H1 (cell line): Measurements from ENCODE around the gene HADH. TPM values are rescaled to one million over a fixed set of nuclear protein-coding genes. Genes with fewer than 3 reads are reported as not detected.

Source experiments
- CTCF ChIA-PET: fragments of 300-600 bp; sonication (Branson Sonifier 250); formaldehyde crosslinking; loops from one replicate; lab custom pipeline; 2021; ENCODE audit not compliant: partially characterized antibody; lab: Charles Lee
- POLR2A ChIA-PET: fragments of 300-600 bp; sonication (Branson Sonifier 250); formaldehyde crosslinking; loops from one replicate; lab custom pipeline; 2021; ENCODE audit warnings: inconsistent platforms; ENCODE audit not compliant: partially characterized antibody; lab: Charles Lee
- DNase-seq, 2 experiments: peaks; one replicate each; pipeline versions ENCODE4 v3.0.0 to v3.0.0-alpha.2; 2010 to 2022; ENCODE audit warnings: low spot score in 2 of 2, low read depth in 1 of 2, mixed read lengths in 1 of 2
- FAIRE-seq: peaks from 2 replicates; lab custom pipeline; 2011; peaks lifted over from hg19 to GRCh38; lab: Jason Lieb, UNC
- H2AFZ ChIP-seq: 2 replicates; pipeline ENCODE4 v1.8.1; 2012; ENCODE audit warnings: low read length, inconsistent platforms
- H2AK5ac ChIP-seq: 2 replicates; pipeline ENCODE4 v1.6.1; 2013; ENCODE audit warnings: low read depth, low read length
- H2BK120ac ChIP-seq: replicated peaks from 2 replicates; pipeline ENCODE3; 2013; ENCODE audit warnings: low read depth, low read length, inconsistent platforms
- H2BK12ac ChIP-seq: 2 replicates; pipeline ENCODE4 v1.6.1; 2013; ENCODE audit warnings: low read depth, low read length
- H2BK15ac ChIP-seq: 2 replicates; pipeline ENCODE4 v1.6.1; 2013; ENCODE audit warnings: low read length
- H2BK20ac ChIP-seq: 2 replicates; pipeline ENCODE4 v1.6.1; 2013; ENCODE audit warnings: low read length
- H2BK5ac ChIP-seq: 2 replicates; pipeline ENCODE4 v1.6.1; 2013; ENCODE audit warnings: low read depth, low read length
- H3K14ac ChIP-seq: 2 replicates; pipeline ENCODE4 v1.6.1; 2013; ENCODE audit warnings: inconsistent platforms; ENCODE audit not compliant: insufficient read length
- H3K18ac ChIP-seq: 2 replicates; pipeline ENCODE4 v1.6.1; 2013; ENCODE audit warnings: low read length; ENCODE audit errors: extremely low read depth
- H3K23ac ChIP-seq: 2 replicates; pipeline ENCODE4 v1.6.1; 2013; ENCODE audit warnings: inconsistent platforms; ENCODE audit not compliant: insufficient read length
- H3K23me2 ChIP-seq: 2 replicates; pipeline ENCODE4 v1.6.1; 2013; ENCODE audit warnings: low read depth, low read length
- H3K27ac ChIP-seq: 2 replicates; pipeline ENCODE4 v1.6.1; 2011; ENCODE audit warnings: low read depth, low read length, inconsistent platforms
- H3K27me3 ChIP-seq, 4 experiments: replicated peaks in 1 of 4; 1 replicate in 1 of 4; 2 replicates in 3 of 4; pipeline versions ENCODE4 v1.6.1 to v1.8.1; 2011 to 2013; ENCODE audit warnings: low read length in 3 of 4, mild to moderate bottlenecking in 3 of 4, inconsistent platforms in 2 of 4, mixed read lengths in 2 of 4, moderate library complexity in 1 of 4; ENCODE audit not compliant: control insufficient read depth in 3 of 4, insufficient read depth in 3 of 4; ENCODE audit errors: extremely low read depth in 1 of 4
- H3K36me3 ChIP-seq, 4 experiments: 2 replicates each; pipeline versions ENCODE4 v1.6.1 to v1.8.1; 2011 to 2013; ENCODE audit warnings: mild to moderate bottlenecking in 4 of 4, low read length in 3 of 4, moderate library complexity in 2 of 4, control low read depth in 1 of 4, inconsistent platforms in 1 of 4; ENCODE audit not compliant: insufficient read depth in 4 of 4, control insufficient read depth in 2 of 4
- H3K4ac ChIP-seq: replicated peaks from 2 replicates; pipeline ENCODE3; 2013; ENCODE audit warnings: low read length, low read depth, mixed read lengths, inconsistent platforms; ENCODE audit not compliant: insufficient read length
- H3K4me1 ChIP-seq, 4 experiments: replicated peaks in 1 of 4; 1 replicate in 1 of 4; 2 replicates in 3 of 4; pipeline versions ENCODE4 v1.6.1 to v1.8.1; 2011 to 2013; ENCODE audit warnings: low read length in 3 of 4, inconsistent platforms in 2 of 4, mixed read lengths in 1 of 4; ENCODE audit not compliant: insufficient read depth in 4 of 4, control insufficient read depth in 3 of 4
- H3K4me2 ChIP-seq, 2 experiments: 2 replicates each; pipeline versions ENCODE4 v1.6.1 to v1.8.1; 2011 to 2013; ENCODE audit warnings: low read depth in 2 of 2, low read length in 2 of 2, control low read depth in 1 of 2, inconsistent platforms in 1 of 2, mild to moderate bottlenecking in 1 of 2; ENCODE audit not compliant: insufficient read depth in 1 of 2
- H3K4me3 ChIP-seq, 4 experiments: fragments of 200-600, 300-600 bp in 1 of 4; sonication (generic), shearing (Covaris generic), sonication (Bioruptor Twin) in 1 of 4; 2 replicates each; pipeline versions ENCODE4 v1.5.1 to v1.8.1; 2011 to 2016; ENCODE audit warnings: low read length in 4 of 4, low read depth in 3 of 4, control low read depth in 2 of 4, inconsistent platforms in 2 of 4, mild to moderate bottlenecking in 2 of 4, mixed read lengths in 1 of 4, moderate library complexity in 1 of 4; ENCODE audit not compliant: insufficient read depth in 2 of 4; ENCODE audit errors: extremely low read depth in 1 of 4
- H3K56ac ChIP-seq: replicated peaks from 2 replicates; pipeline ENCODE3; 2013; ENCODE audit warnings: low read depth, mild to moderate bottlenecking, mixed read lengths, low read length, inconsistent platforms; ENCODE audit not compliant: insufficient read length
- H3K79me1 ChIP-seq: 2 replicates; pipeline ENCODE4 v1.6.1; 2013; ENCODE audit warnings: low read depth, low read length, control low read depth
- H3K79me2 ChIP-seq, 2 experiments: 2 replicates each; pipeline versions ENCODE4 v1.6.1 to v1.8.1; 2012 to 2013; ENCODE audit warnings: low read length in 2 of 2, mild to moderate bottlenecking in 2 of 2, inconsistent platforms in 1 of 2; ENCODE audit not compliant: insufficient read depth in 2 of 2, control insufficient read depth in 1 of 2
- H3K9ac ChIP-seq, 4 experiments: replicated peaks in 1 of 4; 1 replicate in 1 of 4; 2 replicates in 3 of 4; pipeline versions ENCODE4 v1.6.1 to v1.8.1; 2011 to 2013; ENCODE audit warnings: low read depth in 3 of 4, low read length in 3 of 4, control low read depth in 2 of 4, mild to moderate bottlenecking in 2 of 4, moderate library complexity in 2 of 4, inconsistent platforms in 1 of 4; ENCODE audit errors: extremely low read depth in 1 of 4
- H3K9me3 ChIP-seq, 2 experiments: 2 replicates each; pipeline versions ENCODE4 v1.6.1 to v1.8.1; 2012 to 2013; ENCODE audit warnings: mild to moderate bottlenecking in 2 of 2, moderate library complexity in 2 of 2, control low read depth in 1 of 2, inconsistent platforms in 1 of 2, low read depth in 1 of 2, low read length in 1 of 2, mixed read lengths in 1 of 2; ENCODE audit not compliant: insufficient read depth in 2 of 2
- H4K20me1 ChIP-seq, 2 experiments: replicated peaks in 1 of 2; 2 replicates each; pipeline versions ENCODE3 to v1.8.1; 2011 to 2013; ENCODE audit warnings: inconsistent platforms in 2 of 2, low read length in 2 of 2, mild to moderate bottlenecking in 1 of 2; ENCODE audit not compliant: insufficient read depth in 2 of 2, control insufficient read depth in 1 of 2
- H4K5ac ChIP-seq: 2 replicates; pipeline ENCODE4 v1.6.1; 2013; ENCODE audit warnings: low read length, low read depth, mixed read lengths, inconsistent platforms; ENCODE audit not compliant: insufficient read length
- H4K8ac ChIP-seq: 2 replicates; pipeline ENCODE4 v1.8.0; 2013; ENCODE audit warnings: mild to moderate bottlenecking, moderate library complexity, low read length, inconsistent platforms; ENCODE audit not compliant: insufficient read depth; ENCODE audit errors: extremely low read depth
- H4K91ac ChIP-seq: replicated peaks from 2 replicates; pipeline ENCODE3; 2013; ENCODE audit warnings: low read length, mixed read lengths, inconsistent platforms; ENCODE audit not compliant: insufficient read length
- BACH1 ChIP-seq: IDR thresholded peaks from 2 replicates; pipeline ENCODE4 v1.6.1; 2012; ENCODE audit warnings: low read length, improper control_type of control experiment
- CHD1 ChIP-seq: IDR thresholded peaks from 2 replicates; pipeline ENCODE4 v1.6.1; 2012; ENCODE audit warnings: low read depth, low read length, improper control_type of control experiment
- CREB1 ChIP-seq: IDR thresholded peaks from 2 replicates; pipeline ENCODE4 v1.6.1; 2012; ENCODE audit warnings: inconsistent platforms
- CTBP2 ChIP-seq: IDR thresholded peaks from 2 replicates; pipeline ENCODE4 v1.7.0; 2011; ENCODE audit warnings: borderline replicate concordance, mild to moderate bottlenecking, moderate library complexity, mixed read lengths, low read length; ENCODE audit not compliant: insufficient read depth, insufficient read length
- E2F6 ChIP-seq: IDR thresholded peaks from 2 replicates; pipeline ENCODE4 v1.6.1; 2012; ENCODE audit warnings: inconsistent platforms
- EZH2 ChIP-seq: fragments of 200-600 bp; sonication (generic); IDR thresholded peaks from 2 replicates; pipeline ENCODE4 v1.7.1; 2012; ENCODE audit warnings: low read depth, mild to moderate bottlenecking, moderate library complexity, low read length, inconsistent platforms; ENCODE audit not compliant: severe bottlenecking
- GABPA ChIP-seq: IDR thresholded peaks from 2 replicates; pipeline ENCODE4 v1.6.1; 2011; ENCODE audit warnings: mild to moderate bottlenecking, low read length, moderate library complexity, borderline replicate concordance; ENCODE audit not compliant: insufficient read depth
- HDAC2 ChIP-seq, 2 experiments: fragments of 300-600 bp in 1 of 2; sonication (generic) in 1 of 2; IDR thresholded peaks; 2 replicates each; pipeline ENCODE4 v1.6.1; 2011 to 2012; ENCODE audit warnings: low read depth in 2 of 2, low read length in 2 of 2, mild to moderate bottlenecking in 2 of 2, moderate library complexity in 2 of 2, borderline replicate concordance in 1 of 2, inconsistent platforms in 1 of 2
- JUN ChIP-seq: IDR thresholded peaks from 2 replicates; pipeline ENCODE4 v1.6.1; 2011; ENCODE audit warnings: low read depth, mild to moderate bottlenecking, improper control_type of control experiment, low read length
- JUND ChIP-seq: IDR thresholded peaks from 2 replicates; pipeline ENCODE4 v1.6.1; 2011; ENCODE audit warnings: mild to moderate bottlenecking, improper control_type of control experiment, low read length
- POLR2A ChIP-seq, 2 experiments: IDR thresholded peaks; 1 replicate in 1 of 2; 2 replicates in 1 of 2; pipeline ENCODE4 v1.6.1; 2011; ENCODE audit warnings: low read depth in 2 of 2, low read length in 2 of 2, mild to moderate bottlenecking in 2 of 2; ENCODE audit errors: control extremely low read depth in 1 of 2
- POLR2AphosphoS5 ChIP-seq: IDR thresholded peaks from 2 replicates; pipeline ENCODE4 v1.6.1; 2011; ENCODE audit warnings: low read depth, low read length
- RFX5 ChIP-seq: IDR thresholded peaks from 2 replicates; pipeline ENCODE4 v1.6.1; 2011; ENCODE audit warnings: low read depth, low read length, improper control_type of control experiment, borderline replicate concordance
- SIX5 ChIP-seq: IDR thresholded peaks from 2 replicates; pipeline ENCODE4 v1.6.1; 2011; ENCODE audit warnings: mild to moderate bottlenecking, low read depth, low read length
- SP1 ChIP-seq: IDR thresholded peaks from 2 replicates; pipeline ENCODE4 v1.6.1; 2011; ENCODE audit warnings: low read depth, low read length
- TAF1 ChIP-seq: IDR thresholded peaks from 2 replicates; pipeline ENCODE4 v1.6.1; 2011; ENCODE audit warnings: mild to moderate bottlenecking, low read depth, low read length
- WGBS, 2 experiments: shearing (Covaris generic) in 1 of 2; methylation state at CpG; one replicate each; pipeline versions ENCODE4 v1.1.6 to v1.1.7; 2013 to 2015; ENCODE audit warnings: low lambda C conversion rate in 2 of 2, mixed read lengths in 2 of 2, inconsistent platforms in 1 of 2, low coverage in 1 of 2, missing lambda C conversion rate in 1 of 2; ENCODE audit not compliant: insufficient replicate concordance in 2 of 2, insufficient coverage in 1 of 2, insufficient read length in 1 of 2; ENCODE audit errors: extremely low coverage in 1 of 2, missing lambda C conversion rate in 1 of 2; 5-methylcytosine and 5-hydroxymethylcytosine counted together
- polyA plus RNA-seq, 7 experiments: library from polyadenylated mRNA; depleted of rRNA in 3 of 7; stranded (reverse) in 5 of 7; unstranded in 2 of 7; fragments of >200 nt in 5 of 7; fragments of 200-250 nt in 2 of 7; gene quantifications; 1 replicate in 5 of 7; 2 replicates in 1 of 7; 4 replicates in 1 of 7; pipeline versions ENCODE4 v1.2.1 to v1.2.3, GENCODE V29; 2011 to 2013; ENCODE audit warnings: missing spikeins in 2 of 7, mixed read lengths in 2 of 7
- total RNA-seq: library from RNA; stranded (reverse); fragmentation: NEBNext Ultra II Directional; extraction: Animal tissue kit (Norgen Biotek cat#: 25700); gene quantifications from 2 replicates; pipeline ENCODE4 v1.2.1, GENCODE V29; 2021

HADH gene
- total and polyA plus RNA-seq, 2 of the 8 experiments (the other 6 are each of a cell fraction or from before 2014, with no cell fraction given): 47.5 to 54.4 TPM

GRCh38 chr4:107956011-107956410, 33.7 kb upstream of the HADH start:
- Histone ChIP-seq H3K9ac (no peak overlapping the region), H3K23me2 (no peaks in the 10 kb centered on the region), H3K27ac (no peak overlapping the region), H4K5ac (no peak overlapping the region), H3K79me1 (no peaks in the 10 kb centered on the region), H3K56ac (no peak overlapping the region), H2AK5ac (no peak overlapping the region), H3K9me3 (peaks cover 3 to 10% of the 10 kb centered on the region in 2 experiments; a peak in 3 of 4 replicates), H3K4me1 (no peaks in the 10 kb centered on the region), H2BK15ac (no peak overlapping the region), H3K36me3 (no peaks in the 10 kb centered on the region), H4K91ac (no peak overlapping the region), H3K4me3 (no peak overlapping the region), H2BK5ac (no peak overlapping the region), H4K8ac (no peak overlapping the region), H3K23ac (no peak overlapping the region), H3K4ac (no peak overlapping the region), H3K14ac (no peak overlapping the region), H3K18ac (no peak overlapping the region), H3K79me2 (no peaks in the 10 kb centered on the region), H2BK12ac (no peak overlapping the region), H2AFZ (no peak overlapping the region), H2BK120ac (no peak overlapping the region), H2BK20ac (no peak overlapping the region), H3K27me3 (no peaks in the 10 kb centered on the region), H4K20me1 (no peaks in the 10 kb centered on the region), H3K4me2 (no peak overlapping the region)
- DNase-seq (no peak), FAIRE-seq (no peak)
- POLR2A ChIA-PET: no interaction called here
- WGBS, 2 experiments: 95% methylated on average over 1 of the region's 1 CpG; no CpG with 5 or more reads in 1 of the 2 experiments
- CTCF ChIA-PET: no interaction called here
- TF ChIP-seq SP1: no peak
- no peak for TF ChIP-seq BACH1
- TF ChIP-seq SIX5: no peak
- no peak for TF ChIP-seq JUND
- TF ChIP-seq HDAC2 (IDR thresholded peaks at IDR 0.05; ENCODE audit: borderline replicate concordance in 1 of 2, low read depth in 2 of 2, low read length in 2 of 2): no peak
- TF ChIP-seq JUN: no peak
- TF ChIP-seq POLR2A (IDR thresholded peaks at IDR 0.05; ENCODE audit: control extremely low read depth in 1 of 2, low read depth in 2 of 2, low read length in 2 of 2): no peak
- TF ChIP-seq E2F6: no peak
- no peak for TF ChIP-seq EZH2
- TF ChIP-seq CTBP2: no peak
- no peak for TF ChIP-seq GABPA
- no peak for TF ChIP-seq CREB1
- TF ChIP-seq CHD1: no peak
- TF ChIP-seq POLR2AphosphoS5: no peak
- no peak for TF ChIP-seq RFX5
- no peak for TF ChIP-seq TAF1
